ENCODE measurements around the gene GTF2H2C.
"Not testable (repeated sequence)": the region's sequence is repeated elsewhere in the genome, so short reads cannot be mapped to it uniquely, and the experiment has no call there.

The GTF2H2C gene

GRCh38 chr5:69559908-69560330 lies at the start of gene GTF2H2C:
Gene GTF2H2C, plus strand, starts transcription at chr5:69560191. Its CDS starts 4,942 bp downstream, at chr5:69565133.
- DNase-seq: not testable (repeated sequence)

- no peak for DNase-seq
Observed at GRCh38 chr5:69510694-69511093, 49.3 kb upstream of the GTF2H2C start.

GRCh38 chr5:69512740-69513260 lies 47.2 kb upstream of the GTF2H2C start:
- no peak for DNase-seq

- DNase-seq: not testable (repeated sequence)
Observed at GRCh38 chr5:69515570-69515969, 44.4 kb upstream of the GTF2H2C start.

GRCh38 chr5:69516769-69517168 lies 43.2 kb upstream of the GTF2H2C start:
- DNase-seq: no peak

- DNase-seq: peak; percentile 10
Observed at GRCh38 chr5:69517763-69518212, 42.2 kb upstream of the GTF2H2C start.

- DNase-seq: no peak
Observed at GRCh38 chr5:69519285-69519684, 40.7 kb upstream of the GTF2H2C start.

- DNase-seq: no peak
Observed at GRCh38 chr5:69522035-69522434, 38.0 kb upstream of the GTF2H2C start.

GRCh38 chr5:69525490-69525889 lies 34.5 kb upstream of the GTF2H2C start:
- DNase-seq: no peak

- DNase-seq: no peak
Observed at GRCh38 chr5:69526660-69527059, 33.3 kb upstream of the GTF2H2C start.

GRCh38 chr5:69527128-69527770 lies 32.7 kb upstream of the GTF2H2C start:
- DNase-seq: no peak

GRCh38 chr5:69528035-69528434 lies 32.0 kb upstream of the GTF2H2C start:
- DNase-seq: no peak

- DNase-seq: no peak
Observed at GRCh38 chr5:69528609-69529008, 31.4 kb upstream of the GTF2H2C start.

GRCh38 chr5:69530561-69531405 lies 29.2 kb upstream of the GTF2H2C start:
- no peak for DNase-seq

GRCh38 chr5:69531406-69531801 lies 28.6 kb upstream of the GTF2H2C start:
- no peak for DNase-seq

GRCh38 chr5:69537911-69538310 lies 22.1 kb upstream of the GTF2H2C start:
- not testable (repeated sequence) for DNase-seq

GRCh38 chr5:69538735-69539134 lies 21.3 kb upstream of the GTF2H2C start:
- not testable (repeated sequence) for DNase-seq

GRCh38 chr5:69541347-69541746 lies 18.6 kb upstream of the GTF2H2C start:
- DNase-seq: not testable (repeated sequence)

GRCh38 chr5:69542838-69543618 lies 17.0 kb upstream of the GTF2H2C start:
- DNase-seq: not testable (repeated sequence)

GRCh38 chr5:69544602-69545001 lies 15.4 kb upstream of the GTF2H2C start:
- DNase-seq: not testable (repeated sequence)

- not testable (repeated sequence) for DNase-seq
Observed at GRCh38 chr5:69560587-69561431, 818 bp downstream of the GTF2H2C start.

GRCh38 chr5:69566172-69566571 lies 6.2 kb downstream of the GTF2H2C start:
- DNase-seq: not testable (repeated sequence)
